Epithelial cell of esophagus (primary cell): ENCODE results near the gene CALML6.

ENCODE experiments used
- DNase-seq: peaks from one replicate; pipeline ENCODE4 v3.0.0; 2010; ENCODE audit warnings: low read depth
- H3K4me3 ChIP-seq: 2 replicates; pipeline ENCODE4 v1.5.1; 2011; ENCODE audit warnings: mild to moderate bottlenecking, low read length, control low read depth
- TF ChIP-seq, protein P1 (sequence below): IDR thresholded peaks from 2 replicates; pipeline ENCODE4 v1.5.1; 2011; ENCODE audit warnings: low read depth, mild to moderate bottlenecking, low read length, control low read depth, inconsistent platforms; ENCODE audit not compliant: insufficient read depth; ENCODE audit errors: missing control alignments

Gene CALML6

GRCh38 chr1:1901641-1902294 is 13.3 kb upstream of the CALML6 start:
- no peak overlapping the region for H3K4me3 ChIP-seq
- no peak for DNase-seq
- TF ChIP-seq, protein P1, sequence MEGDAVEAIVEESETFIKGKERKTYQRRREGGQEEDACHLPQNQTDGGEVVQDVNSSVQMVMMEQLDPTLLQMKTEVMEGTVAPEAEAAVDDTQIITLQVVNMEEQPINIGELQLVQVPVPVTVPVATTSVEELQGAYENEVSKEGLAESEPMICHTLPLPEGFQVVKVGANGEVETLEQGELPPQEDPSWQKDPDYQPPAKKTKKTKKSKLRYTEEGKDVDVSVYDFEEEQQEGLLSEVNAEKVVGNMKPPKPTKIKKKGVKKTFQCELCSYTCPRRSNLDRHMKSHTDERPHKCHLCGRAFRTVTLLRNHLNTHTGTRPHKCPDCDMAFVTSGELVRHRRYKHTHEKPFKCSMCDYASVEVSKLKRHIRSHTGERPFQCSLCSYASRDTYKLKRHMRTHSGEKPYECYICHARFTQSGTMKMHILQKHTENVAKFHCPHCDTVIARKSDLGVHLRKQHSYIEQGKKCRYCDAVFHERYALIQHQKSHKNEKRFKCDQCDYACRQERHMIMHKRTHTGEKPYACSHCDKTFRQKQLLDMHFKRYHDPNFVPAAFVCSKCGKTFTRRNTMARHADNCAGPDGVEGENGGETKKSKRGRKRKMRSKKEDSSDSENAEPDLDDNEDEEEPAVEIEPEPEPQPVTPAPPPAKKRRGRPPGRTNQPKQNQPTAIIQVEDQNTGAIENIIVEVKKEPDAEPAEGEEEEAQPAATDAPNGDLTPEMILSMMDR, result no peak

DNA sequence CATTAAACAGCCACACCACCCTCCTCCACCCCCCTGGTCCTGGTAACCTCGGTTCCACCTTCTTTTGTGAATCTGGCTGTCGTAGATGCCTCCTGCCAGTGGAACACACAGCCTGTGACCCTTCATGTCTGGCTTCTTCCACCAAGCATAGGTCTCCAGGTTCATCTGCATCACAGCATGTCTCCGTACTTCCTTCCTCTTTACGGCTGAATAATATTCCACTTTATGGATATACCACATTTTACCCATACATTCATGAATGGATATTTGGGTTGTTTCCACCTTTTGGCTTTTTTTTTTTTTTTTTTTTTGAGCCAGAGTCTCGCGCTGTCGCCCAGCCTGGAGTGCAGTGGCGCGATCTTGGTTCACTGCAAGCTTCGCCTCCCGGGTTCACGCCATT is 11.8 kb upstream of the CALML6 start:
- DNase-seq, result no peak
- TF ChIP-seq, protein P1, result no peak
- no peak overlapping the region for H3K4me3 ChIP-seq

DNA sequence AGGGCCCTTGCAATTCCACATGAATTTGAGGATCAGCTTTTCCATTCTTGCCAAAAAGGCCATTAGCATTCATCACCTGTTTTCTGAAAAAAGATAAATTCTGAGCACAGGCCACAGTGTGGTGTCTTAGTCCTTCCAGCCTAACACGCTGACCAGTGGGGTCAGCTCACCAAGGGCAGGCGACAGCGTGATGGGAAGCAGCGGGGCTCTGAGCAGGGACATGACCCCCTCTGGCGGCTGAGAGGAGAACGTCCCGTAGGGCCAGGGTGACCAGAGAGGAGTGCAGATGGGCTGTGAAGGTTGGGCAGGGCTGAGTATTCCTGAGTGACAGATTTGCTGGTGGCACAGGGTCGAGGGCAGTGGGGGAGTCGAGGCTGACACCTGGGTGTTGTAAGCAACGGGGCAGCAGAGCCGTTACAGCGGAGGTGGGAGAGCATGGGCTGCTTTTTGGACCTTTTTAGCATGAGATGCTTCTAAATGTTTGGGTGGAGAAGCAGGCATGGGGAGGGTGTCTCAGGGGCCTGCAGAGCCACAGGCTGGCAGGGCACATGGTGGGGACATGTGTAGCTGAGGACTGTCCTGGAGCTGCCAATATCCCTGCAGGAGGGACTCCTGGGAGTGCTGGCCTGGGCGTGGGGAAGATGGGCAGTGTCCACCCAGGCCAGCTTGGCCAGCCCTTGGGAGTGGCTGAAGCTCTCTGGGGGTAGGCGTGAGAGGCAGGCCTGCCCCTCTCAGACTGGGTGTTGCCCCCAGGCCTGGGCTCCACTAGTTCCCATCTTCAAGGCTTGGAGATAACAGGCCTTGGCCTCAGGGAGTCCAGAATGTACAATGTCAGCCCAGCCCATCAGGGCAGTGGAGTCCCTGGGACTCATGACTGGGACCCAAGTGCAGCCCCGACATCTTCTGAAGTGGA is 8.6 kb upstream of the CALML6 start:
- peak; percentile 73 for DNase-seq
- TF ChIP-seq, protein P1, result peak; percentile 95
- no peak overlapping the region for H3K4me3 ChIP-seq

DNA sequence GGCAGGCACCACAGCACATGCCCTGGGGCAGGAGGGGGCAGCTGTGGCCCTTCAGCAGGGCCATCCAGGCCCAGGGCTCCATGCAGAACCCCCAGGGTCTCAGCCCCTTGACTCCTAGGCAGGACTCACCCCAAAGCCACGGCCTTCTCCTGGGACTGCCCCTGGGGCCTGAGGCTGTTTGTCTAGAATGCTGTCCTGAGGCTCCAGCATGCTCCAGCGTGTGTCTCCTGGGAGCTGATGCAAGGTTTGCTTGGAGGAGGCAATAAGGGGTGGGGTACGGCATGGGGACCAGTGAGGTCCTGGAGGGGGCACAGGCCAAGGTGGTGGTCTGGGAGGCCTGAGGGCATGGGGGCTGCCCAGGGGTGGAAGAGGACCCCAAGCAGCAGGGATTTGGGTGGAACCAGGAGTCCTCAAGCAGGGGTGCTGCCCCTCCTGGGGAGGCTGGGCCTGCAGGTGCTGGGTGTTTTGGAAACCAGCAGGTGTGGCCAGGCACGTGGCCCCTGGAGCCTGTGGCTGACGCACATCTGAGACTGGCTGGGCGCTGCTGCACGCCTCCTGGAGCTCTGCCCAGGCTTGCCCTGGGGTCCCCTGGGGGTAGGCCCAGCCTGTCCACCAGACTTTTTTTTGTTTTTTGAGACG is 7.8 kb upstream of the CALML6 start:
- DNase-seq, result peak; percentile 90
- H3K4me3 ChIP-seq, result no peak overlapping the region

DNA sequence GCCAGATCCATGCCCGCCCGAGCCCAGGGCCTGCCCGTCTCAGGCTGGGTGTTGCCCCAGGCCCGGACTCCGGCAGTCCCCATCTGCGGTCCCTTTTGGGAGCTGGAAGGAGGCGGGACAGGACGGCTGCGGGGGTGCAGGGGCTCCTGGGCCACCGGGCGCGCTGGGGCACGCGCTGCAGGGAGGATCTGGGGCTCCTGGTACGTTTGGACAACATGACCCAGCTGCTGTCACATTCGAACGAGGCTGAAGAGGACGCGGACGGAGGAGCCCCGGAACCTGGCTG is 6.6 kb upstream of the CALML6 start:
- peak; percentile 34 for DNase-seq
- TF ChIP-seq, protein P1, result no peak
- peak overlapping the region; percentile 54 for H3K4me3 ChIP-seq

More for the DNA sequence above, 7.8 kb upstream of the CALML6 start:
- TF ChIP-seq, protein P1, result peak; percentile 22

DNA sequence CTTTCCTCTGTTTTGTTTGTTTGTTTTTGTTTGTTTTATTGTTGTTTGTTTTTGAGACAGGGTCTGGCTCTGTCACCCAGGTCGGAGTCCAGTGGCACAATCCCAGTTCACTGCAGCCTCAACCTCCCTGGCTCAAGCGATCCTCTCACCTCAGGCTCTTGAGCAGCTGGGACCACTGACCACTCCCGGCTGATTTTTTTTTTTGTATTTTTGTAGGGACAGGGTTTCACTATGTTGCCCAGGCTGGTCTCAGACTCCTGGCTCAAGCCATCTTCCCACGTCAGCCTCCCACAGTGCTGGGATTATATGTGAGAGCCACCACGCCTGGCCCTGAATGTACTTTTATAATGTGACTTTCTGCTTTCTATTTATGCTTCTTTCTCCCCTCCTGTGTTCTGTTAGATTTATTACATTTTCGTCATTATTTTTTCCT is 5.0 kb upstream of the CALML6 start:
- H3K4me3 ChIP-seq, result peak overlapping the region; percentile 37
- TF ChIP-seq, protein P1, result no peak
- DNase-seq, result no peak
